ENCODE measurements around the gene DUOX2. TPM values are rescaled to one million over a fixed set of nuclear protein-coding genes. Genes with fewer than 3 reads are reported as not detected.
"Not testable (repeated sequence)": the region's sequence is repeated elsewhere in the genome, so short reads cannot be mapped to it uniquely, and the experiment has no call there.

DUOX2 gene
- total RNA-seq, 4 donors from 2014 or later = not detected

GRCh38 chr15:45137703-45138102 is 23.7 kb upstream of the DUOX2 start:
- ATAC-seq (no peak), DNase-seq (no peak)
- in situ Hi-C loops (cut with MboI; ENCODE audit: low sequenced_read_pairs in 4 of 4) = no loop called here
- no peaks in the 10 kb centered on the region for H3K36me3 ChIP-seq
- no peaks in the 10 kb centered on the region for H3K4me1 ChIP-seq
- H3K9me3 ChIP-seq = no peaks in the 10 kb centered on the region
- TF ChIP-seq CTCF (IDR thresholded peaks at IDR 0.05 in 4 of 5, conservative IDR thresholded peaks at IDR 0.05 in 1 of 5) (no peak), POLR2A (IDR thresholded peaks at IDR 0.05) (no peak)
- no peak overlapping the region for H3K4me3 ChIP-seq
- no peak overlapping the region for H3K27ac ChIP-seq
- intact Hi-C loops (cut with DNase I; ENCODE audit: low total_unique reads) = no loop called here
- H3K27me3 ChIP-seq = peaks cover 26 to 35% (median 34%) of the 10 kb centered on the region in 3 donors

GRCh38 chr15:45136378-45136764 is 22.4 kb upstream of the DUOX2 start:
- intact Hi-C loops (cut with DNase I; ENCODE audit: low total_unique reads) (no loop called here), in situ Hi-C loops (cut with MboI; ENCODE audit: low sequenced_read_pairs in 4 of 4) (no loop called here)
- H3K27ac ChIP-seq = no peak overlapping the region
- H3K4me1 ChIP-seq = no peaks in the 10 kb centered on the region
- H3K27me3 ChIP-seq = peaks cover 26 to 37% (median 29%) of the 10 kb centered on the region in 3 donors
- H3K4me3 ChIP-seq = no peak overlapping the region
- no peaks in the 10 kb centered on the region for H3K36me3 ChIP-seq
- H3K9me3 ChIP-seq = no peaks in the 10 kb centered on the region
- no peak for TF ChIP-seq CTCF (IDR thresholded peaks at IDR 0.05 in 4 of 5, conservative IDR thresholded peaks at IDR 0.05 in 1 of 5)
- no peak for TF ChIP-seq POLR2A (IDR thresholded peaks at IDR 0.05)
- DNase-seq (no peak), ATAC-seq (no peak)

- DNase-seq; H3K4me3 ChIP-seq; H3K27ac ChIP-seq; in situ Hi-C loops (cut with MboI; ENCODE audit: low sequenced_read_pairs in 4 of 4); H3K4me1 ChIP-seq; ATAC-seq; intact Hi-C loops (cut with DNase I; ENCODE audit: low total_unique reads); H3K9me3 ChIP-seq; H3K36me3 ChIP-seq: not testable (repeated sequence)
- peaks cover 29 to 40% (median 30%) of the 10 kb centered on the region in 3 donors for H3K27me3 ChIP-seq
These were observed 21.9 kb upstream of the DUOX2 start for GRCh38 chr15:45135705-45136377.

- peaks cover 38 to 49% (median 38%) of the 10 kb centered on the region in 3 donors for H3K27me3 ChIP-seq
- intact Hi-C loops (cut with DNase I; ENCODE audit: low total_unique reads) = no loop called here
- H3K36me3 ChIP-seq = no peaks in the 10 kb centered on the region
- DNase-seq (no peak), ATAC-seq (peak in 1 of 2 donors; percentile 46)
- H3K4me3 ChIP-seq = peak overlapping the region in 3 of 4 donors; percentile 4 to 26 (median 25)
- in situ Hi-C loops (cut with MboI; ENCODE audit: low sequenced_read_pairs in 4 of 4) = no loop called here
- H3K9me3 ChIP-seq = no peaks in the 10 kb centered on the region
- no peaks in the 10 kb centered on the region for H3K4me1 ChIP-seq
- TF ChIP-seq CTCF (IDR thresholded peaks at IDR 0.05 in 4 of 5, conservative IDR thresholded peaks at IDR 0.05 in 1 of 5) (no peak), POLR2A (IDR thresholded peaks at IDR 0.05) (no peak)
- H3K27ac ChIP-seq = no peak overlapping the region
These were observed 21.0 kb upstream of the DUOX2 start for GRCh38 chr15:45134682-45135604.

GRCh38 chr15:45134046-45134445 is 20.1 kb upstream of the DUOX2 start:
- Histone ChIP-seq H3K4me3 (no peak overlapping the region), H3K4me1 (no peaks in the 10 kb centered on the region), H3K27ac (no peak overlapping the region), H3K9me3 (no peaks in the 10 kb centered on the region), H3K36me3 (no peaks in the 10 kb centered on the region), H3K27me3 (peaks cover 44 to 58% (median 47%) of the 10 kb centered on the region in 3 donors)
- intact Hi-C loops (cut with DNase I; ENCODE audit: low total_unique reads) (no loop called here), in situ Hi-C loops (cut with MboI; ENCODE audit: low sequenced_read_pairs in 4 of 4) (no loop called here)
- DNase-seq = no peak
- TF ChIP-seq CTCF (IDR thresholded peaks at IDR 0.05 in 4 of 5, conservative IDR thresholded peaks at IDR 0.05 in 1 of 5) = no peak
- TF ChIP-seq POLR2A (IDR thresholded peaks at IDR 0.05) = no peak
- no peak for ATAC-seq

Measured in gastrocnemius medialis (tissue), 4 donors.